ENCODE measurements around the gene RER1.
A peak's percentile ranks its signal among the peaks of the same experiment; 100 is the strongest.

Gene RER1

DNA sequence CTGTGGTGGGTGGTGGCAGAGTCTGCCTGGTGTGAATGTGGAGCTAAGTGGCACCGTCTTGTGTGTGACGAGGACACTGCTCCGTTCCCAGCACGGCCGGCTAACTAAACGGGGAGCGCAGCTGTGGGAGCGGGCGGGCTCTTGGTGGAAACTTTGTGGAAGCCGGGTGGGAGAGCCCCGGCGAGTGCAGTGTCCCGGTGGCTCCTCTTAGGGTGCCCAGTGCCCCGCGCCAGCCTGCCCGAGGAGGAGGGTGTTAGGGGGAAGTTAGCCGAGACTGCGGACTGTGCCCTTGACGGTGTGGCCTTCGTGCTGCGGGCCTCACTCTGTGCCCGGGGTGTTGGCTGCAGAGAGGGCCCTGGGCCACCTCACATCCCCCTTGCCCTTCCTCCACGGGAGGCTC, 10.8 kb downstream of the RER1 start:
- TF ChIP-seq, protein P1, sequence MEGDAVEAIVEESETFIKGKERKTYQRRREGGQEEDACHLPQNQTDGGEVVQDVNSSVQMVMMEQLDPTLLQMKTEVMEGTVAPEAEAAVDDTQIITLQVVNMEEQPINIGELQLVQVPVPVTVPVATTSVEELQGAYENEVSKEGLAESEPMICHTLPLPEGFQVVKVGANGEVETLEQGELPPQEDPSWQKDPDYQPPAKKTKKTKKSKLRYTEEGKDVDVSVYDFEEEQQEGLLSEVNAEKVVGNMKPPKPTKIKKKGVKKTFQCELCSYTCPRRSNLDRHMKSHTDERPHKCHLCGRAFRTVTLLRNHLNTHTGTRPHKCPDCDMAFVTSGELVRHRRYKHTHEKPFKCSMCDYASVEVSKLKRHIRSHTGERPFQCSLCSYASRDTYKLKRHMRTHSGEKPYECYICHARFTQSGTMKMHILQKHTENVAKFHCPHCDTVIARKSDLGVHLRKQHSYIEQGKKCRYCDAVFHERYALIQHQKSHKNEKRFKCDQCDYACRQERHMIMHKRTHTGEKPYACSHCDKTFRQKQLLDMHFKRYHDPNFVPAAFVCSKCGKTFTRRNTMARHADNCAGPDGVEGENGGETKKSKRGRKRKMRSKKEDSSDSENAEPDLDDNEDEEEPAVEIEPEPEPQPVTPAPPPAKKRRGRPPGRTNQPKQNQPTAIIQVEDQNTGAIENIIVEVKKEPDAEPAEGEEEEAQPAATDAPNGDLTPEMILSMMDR (conservative IDR thresholded peaks at IDR 0.05; ENCODE audit: control insufficient read depth, insufficient read depth, low read depth, low read length), result no peak
- DNase-seq (ENCODE audit: low read depth), result no peak
- H3K4me3 ChIP-seq (ENCODE audit: control insufficient read depth, low read depth, low read length), result no peak overlapping the region

DNA sequence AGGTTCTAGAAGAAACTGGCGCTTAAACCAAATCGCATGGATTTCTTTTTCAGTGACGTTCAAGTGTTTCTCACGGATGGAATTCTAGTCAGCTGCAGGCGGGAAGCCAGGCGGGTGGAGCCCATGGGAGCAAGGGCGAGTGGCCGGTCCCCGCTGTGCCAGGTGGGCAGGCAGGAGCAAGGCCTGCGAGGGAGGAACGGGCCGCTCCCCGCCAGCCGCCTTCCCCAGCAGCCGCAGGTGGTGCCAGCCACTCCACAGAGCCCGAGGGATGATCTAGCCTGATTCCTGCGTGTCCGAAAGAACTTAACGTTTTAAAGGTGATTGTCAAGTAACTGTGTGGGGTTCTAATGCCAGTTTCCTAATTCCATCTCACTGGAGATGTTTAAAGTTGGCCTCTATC, 11.6 kb downstream of the RER1 start:
- no peak for DNase-seq (ENCODE audit: low read depth)
- TF ChIP-seq, protein P1 (conservative IDR thresholded peaks at IDR 0.05; ENCODE audit: control insufficient read depth, insufficient read depth, low read depth, low read length), result no peak

GRCh38 chr1:2404142-2404889, 12.7 kb downstream of the RER1 start:
- no peak overlapping the region for H3K4me3 ChIP-seq (ENCODE audit: control insufficient read depth, low read depth, low read length)
- DNase-seq (ENCODE audit: low read depth), result no peak
- TF ChIP-seq, protein P1 (conservative IDR thresholded peaks at IDR 0.05; ENCODE audit: control insufficient read depth, insufficient read depth, low read depth, low read length), result no peak

More for the DNA sequence above, 11.6 kb downstream of the RER1 start:
- no peak overlapping the region for H3K4me3 ChIP-seq (ENCODE audit: control insufficient read depth, low read depth, low read length)

DNA sequence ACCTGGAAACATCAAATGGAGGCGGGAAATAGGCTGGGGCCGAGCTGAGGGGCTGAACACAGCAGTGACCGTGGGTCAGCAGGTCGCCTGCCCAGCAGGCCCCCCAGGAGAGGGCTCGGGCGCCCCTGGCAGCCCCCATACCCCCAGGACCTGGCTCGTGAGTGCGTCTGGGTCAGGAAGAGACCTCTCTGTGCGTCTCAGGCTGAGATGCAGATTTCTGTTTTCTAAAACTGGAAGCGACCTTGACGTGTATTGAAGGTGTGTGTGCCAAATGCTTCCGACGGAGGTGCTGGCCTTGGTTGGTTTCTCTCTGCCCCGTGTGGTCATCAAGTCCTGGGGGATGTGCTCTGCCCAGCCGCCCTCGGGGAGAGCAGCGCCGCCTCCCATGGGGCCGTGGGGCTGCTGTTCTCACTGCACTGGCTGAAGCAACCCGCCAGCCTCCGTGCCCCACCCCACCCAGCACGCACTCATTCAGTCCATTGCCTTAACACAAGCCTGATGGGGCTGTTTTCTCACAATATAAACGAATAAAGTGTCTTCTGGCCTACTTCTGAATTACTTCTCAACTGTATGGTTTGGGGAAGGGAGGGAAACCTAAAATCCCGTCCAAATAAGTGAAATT, 13.4 kb downstream of the RER1 start:
- no peak overlapping the region for H3K4me3 ChIP-seq (ENCODE audit: control insufficient read depth, low read depth, low read length)
- TF ChIP-seq, protein P1 (conservative IDR thresholded peaks at IDR 0.05; ENCODE audit: control insufficient read depth, insufficient read depth, low read depth, low read length), result no peak
- DNase-seq (ENCODE audit: low read depth), result peak; percentile 38

DNA sequence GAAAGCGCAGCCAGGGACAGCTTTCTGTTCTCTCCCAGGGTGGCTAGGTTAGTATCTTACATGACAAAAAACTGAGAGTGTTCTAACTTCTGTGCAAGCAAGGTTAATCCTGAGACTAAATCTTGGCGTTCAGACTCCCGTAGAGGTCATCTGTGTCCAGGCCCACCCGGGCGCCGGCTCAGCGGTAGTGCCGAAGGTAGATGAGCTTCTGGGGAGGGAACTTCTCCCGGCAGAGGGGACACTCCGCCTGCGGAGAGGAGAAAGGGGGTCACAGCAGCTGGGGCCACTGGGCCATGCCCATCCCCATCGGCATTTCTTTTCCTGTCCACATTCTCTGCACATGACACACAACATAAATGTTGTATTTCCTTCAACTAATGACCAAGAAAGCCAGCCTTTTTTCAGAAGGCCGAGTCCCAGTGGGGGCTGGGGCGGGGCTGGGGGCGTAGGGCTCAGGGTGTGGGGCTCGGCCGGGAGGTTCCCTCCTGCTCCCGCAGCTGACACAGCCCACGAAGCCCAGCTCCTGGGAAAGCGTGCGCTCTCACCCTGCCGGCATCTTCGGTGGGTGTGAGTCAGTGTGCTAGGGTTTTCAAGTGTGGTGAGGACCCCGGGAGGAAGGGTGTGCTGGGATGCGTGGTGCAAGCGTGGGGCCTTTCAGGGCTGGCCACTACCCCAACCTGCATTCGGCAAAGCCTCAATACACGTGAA, 14.1 kb downstream of the RER1 start:
- no peak overlapping the region for H3K4me3 ChIP-seq (ENCODE audit: control insufficient read depth, low read depth, low read length)

GRCh38 chr1:2406451-2407041, 14.9 kb downstream of the RER1 start:
- TF ChIP-seq, protein P1 (conservative IDR thresholded peaks at IDR 0.05; ENCODE audit: control insufficient read depth, insufficient read depth, low read depth, low read length), result peak; percentile 4
- H3K4me3 ChIP-seq (ENCODE audit: control insufficient read depth, low read depth, low read length), result no peak overlapping the region
- no peak for DNase-seq (ENCODE audit: low read depth)

More for the DNA sequence above, 14.1 kb downstream of the RER1 start:
- peak; percentile 29 for DNase-seq (ENCODE audit: low read depth)
- TF ChIP-seq, protein P1 (conservative IDR thresholded peaks at IDR 0.05; ENCODE audit: control insufficient read depth, insufficient read depth, low read depth, low read length), result no peak

Measured in fibroblast of mammary gland (primary cell).